Measurements from ENCODE around the gene EXOC6. TPM values are rescaled to one million over a fixed set of nuclear protein-coding genes. Genes with fewer than 3 reads are reported as not detected.
"Not testable (repeated sequence)": the region's sequence is repeated elsewhere in the genome, so short reads cannot be mapped to it uniquely, and the experiment has no call there.

EXOC6 gene
- total RNA-seq, 2 donors from 2014 or later = 9.7 to 13.4 TPM

DNA sequence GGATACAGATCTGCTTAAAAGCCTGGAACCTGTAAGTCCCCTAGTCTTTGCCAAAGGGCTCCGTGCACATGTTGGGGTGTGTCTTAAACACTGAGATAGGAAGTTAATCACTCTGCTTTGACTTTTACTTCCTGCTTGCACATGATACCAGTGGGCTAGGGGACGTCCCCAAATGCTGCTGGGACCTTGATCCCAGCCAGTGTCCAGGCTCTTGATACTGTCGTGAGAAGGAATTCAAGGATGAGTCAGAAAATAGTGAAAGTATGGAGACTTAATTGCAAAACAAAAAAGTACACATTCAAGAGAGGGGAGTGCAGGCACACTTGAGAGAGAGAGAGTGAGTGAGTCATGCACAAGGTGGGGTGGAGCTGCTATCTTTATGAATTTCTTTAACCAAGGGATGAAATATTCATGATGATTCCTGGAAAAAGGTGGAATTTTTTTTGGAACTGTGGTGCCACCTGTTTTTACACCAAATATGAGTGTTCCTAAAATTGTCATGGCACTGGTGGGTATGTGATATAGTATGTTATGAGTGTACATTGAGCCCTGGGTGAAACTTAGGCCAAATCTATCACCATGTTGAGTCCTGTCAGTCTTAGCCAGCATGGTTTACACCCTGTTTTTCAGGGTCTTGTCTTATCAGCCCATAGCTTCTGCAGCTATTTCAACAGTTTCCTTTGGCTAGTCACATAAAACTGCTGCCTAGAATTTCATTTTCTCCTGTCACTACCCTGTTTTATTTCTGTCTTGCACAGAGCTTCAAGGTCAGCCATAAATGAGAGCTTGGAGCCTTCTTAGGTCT lies 123.9 kb downstream of the EXOC6 start:
- ATAC-seq = peak in 1 of 2 donors; percentile 91

DNA sequence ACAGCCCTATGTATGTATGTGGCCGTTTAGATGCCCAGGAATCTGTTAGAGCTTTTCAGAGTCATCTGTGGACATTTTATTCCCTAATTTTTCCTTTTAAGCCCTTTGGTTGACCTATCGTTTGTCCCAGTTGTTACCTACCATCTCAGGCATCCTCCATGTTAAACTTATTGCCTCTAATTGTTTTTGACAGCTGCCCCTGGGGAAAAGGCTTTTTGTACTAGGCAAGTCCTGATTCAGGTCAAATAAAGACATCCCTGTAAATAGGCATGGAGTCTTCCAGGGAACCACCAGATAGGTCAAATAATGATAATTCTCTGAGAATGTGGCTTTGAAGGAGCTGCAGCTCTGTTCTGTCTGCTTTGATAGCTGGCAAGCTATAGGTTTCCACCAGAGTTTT lies 124.6 kb downstream of the EXOC6 start:
- no peak for ATAC-seq
- intact Hi-C loops (cut with DNase I) = no loop called here
- DNase-seq = no peak

More for the DNA sequence above, 123.9 kb downstream of the EXOC6 start:
- intact Hi-C loops (cut with DNase I) = no loop called here
- no peak for DNase-seq

DNA sequence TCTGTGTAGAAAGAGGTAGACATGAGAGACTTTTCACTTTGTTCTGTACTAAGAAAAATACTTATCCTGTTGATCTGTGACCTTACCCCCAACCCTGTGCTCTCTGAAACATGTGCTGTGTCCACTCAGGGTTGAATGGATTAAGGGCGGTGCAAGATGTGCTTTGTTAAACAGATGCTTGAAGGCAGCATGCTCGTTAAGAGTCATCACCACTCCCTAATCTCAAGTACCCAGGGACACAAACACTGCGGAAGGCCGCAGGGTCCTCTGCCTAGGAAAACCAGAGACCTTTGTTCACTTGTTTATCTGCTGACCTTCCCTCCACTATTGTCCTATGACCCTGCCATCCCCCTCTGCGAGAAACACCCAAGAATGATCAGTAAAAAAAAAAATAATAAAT lies 128.0 kb downstream of the EXOC6 start:
- ATAC-seq; intact Hi-C loops (cut with DNase I); DNase-seq: not testable (repeated sequence)

DNA sequence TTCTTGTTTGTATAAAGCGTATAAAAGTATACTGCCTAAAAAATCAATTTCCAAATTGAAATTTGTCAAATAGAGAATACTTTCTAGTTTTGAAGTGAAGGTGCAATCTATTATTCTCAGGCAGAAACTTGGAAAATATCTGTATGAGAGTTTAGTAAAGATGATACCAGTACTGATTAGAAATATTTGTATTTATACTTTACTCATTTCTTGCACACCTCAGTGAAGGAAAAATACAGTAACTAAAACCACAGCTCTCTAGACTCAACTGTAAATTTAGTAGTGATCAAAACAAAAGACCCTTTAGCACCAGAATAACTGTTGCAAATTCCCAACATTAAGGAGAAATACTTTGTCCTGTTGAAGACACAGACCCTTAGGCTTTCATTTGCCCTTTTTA lies 140.9 kb downstream of the EXOC6 start:
- DNase-seq = no peak
- intact Hi-C loops (cut with DNase I) = no loop called here
- ATAC-seq = no peak

DNA sequence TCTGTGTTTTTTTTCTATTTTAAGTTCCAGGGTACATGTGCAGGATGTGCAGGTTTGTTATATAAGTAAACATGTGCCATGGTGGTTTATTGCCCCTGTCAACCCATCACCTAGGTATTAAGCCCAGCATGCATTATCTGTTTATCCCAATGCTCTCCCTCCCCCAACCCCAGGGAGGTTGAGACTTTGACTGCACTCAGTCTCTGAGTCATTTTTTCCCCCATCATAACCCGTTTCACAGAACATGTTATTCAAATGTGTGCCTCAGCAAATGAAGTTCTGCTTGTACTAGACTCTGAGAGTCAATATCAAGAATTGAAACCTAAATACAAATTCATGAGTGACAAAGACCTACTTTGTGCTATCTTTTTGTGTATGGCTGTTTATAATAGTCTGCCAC lies 142.3 kb downstream of the EXOC6 start:
- intact Hi-C loops (cut with DNase I) = no loop called here
- ATAC-seq (no peak), DNase-seq (no peak)

DNA sequence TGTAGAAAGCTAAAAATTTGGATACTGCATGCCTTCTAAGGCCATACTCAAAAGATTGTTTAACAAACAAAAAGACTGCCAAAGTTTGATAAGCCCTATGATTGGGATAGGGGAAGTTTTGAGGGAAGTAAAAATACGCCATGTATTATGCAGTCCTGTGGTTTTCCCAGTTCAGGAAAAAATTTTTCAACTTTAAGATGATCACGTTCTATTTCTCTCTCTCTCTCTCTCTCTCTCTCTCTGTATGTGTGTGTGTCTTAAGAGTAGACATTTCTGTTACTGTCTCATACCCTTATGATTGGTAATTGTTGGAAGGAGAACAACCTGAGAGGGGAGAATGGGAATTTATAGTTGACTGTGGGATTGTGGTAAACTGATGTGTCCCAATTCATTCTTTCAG lies 143.2 kb downstream of the EXOC6 start:
- no peak for DNase-seq
- intact Hi-C loops (cut with DNase I) = no loop called here
- ATAC-seq = no peak

DNA sequence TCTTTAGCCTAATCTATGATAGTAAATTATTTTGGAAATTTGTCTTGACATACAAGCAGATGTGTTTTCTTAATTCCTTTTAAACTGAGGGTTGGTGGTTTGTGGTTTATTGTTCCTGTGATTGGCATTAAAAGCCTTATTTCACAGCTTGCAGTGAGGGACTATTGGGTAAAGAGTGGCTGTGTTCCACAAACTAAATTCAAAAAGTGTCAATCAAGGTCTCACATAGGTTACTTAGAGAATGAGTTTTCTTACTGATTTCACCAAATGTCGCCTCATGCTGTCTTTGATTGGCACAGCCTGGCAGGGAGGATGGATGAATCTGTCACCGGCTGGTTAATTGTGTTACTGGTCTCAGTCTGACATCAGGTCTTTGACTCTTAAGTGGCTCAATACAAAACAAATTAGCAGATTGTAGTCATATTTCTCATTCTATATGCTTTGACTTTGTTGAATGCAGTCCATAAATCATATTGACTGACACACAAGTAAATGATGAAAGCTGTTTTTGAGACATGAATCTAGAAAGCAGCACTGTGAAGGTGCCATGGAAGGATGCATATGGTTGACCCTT lies 145.5 kb downstream of the EXOC6 start:
- intact Hi-C loops (cut with DNase I) = no loop called here
- DNase-seq (no peak), ATAC-seq (no peak)

DNA sequence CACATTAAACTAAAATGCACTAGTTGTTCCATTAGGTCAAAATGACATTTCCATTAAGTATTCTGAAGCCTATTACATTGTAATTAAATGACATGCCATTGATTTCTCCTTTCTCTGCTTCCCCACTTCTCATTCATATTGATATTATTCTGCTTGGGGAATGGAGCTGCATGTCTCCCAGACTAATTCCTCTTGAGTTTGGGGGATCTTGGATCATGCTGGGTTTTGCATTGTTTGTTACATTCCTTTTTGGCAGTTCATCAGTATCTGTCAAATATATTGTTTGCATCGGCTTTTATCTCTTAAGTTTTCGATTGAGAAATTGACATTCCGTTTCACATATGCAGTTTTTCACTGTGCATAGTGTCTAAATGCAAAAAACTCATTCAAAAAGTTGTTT lies 147.2 kb downstream of the EXOC6 start:
- ATAC-seq = no peak
- intact Hi-C loops (cut with DNase I) = no loop called here
- no peak for DNase-seq

DNA sequence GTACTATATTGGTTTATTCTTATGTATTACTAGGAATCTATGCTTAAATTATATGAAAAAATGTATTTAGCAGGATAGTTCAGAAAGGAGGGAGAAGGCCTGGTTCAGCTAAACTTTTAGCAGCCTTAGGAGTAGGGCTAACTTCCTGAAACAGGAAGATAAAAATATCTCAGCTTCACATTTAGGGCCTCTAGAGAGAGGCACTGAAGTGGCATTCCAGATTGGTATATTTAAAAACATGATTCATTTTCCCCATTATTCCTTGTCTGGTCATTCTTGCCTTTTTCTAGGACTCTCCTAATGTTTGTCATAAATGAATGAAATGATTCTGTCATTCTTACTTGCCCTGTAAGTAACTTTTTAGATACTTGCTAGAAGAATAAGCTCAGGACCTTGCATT lies 149.3 kb downstream of the EXOC6 start:
- DNase-seq (no peak), ATAC-seq (no peak)
- intact Hi-C loops (cut with DNase I) = no loop called here

DNA sequence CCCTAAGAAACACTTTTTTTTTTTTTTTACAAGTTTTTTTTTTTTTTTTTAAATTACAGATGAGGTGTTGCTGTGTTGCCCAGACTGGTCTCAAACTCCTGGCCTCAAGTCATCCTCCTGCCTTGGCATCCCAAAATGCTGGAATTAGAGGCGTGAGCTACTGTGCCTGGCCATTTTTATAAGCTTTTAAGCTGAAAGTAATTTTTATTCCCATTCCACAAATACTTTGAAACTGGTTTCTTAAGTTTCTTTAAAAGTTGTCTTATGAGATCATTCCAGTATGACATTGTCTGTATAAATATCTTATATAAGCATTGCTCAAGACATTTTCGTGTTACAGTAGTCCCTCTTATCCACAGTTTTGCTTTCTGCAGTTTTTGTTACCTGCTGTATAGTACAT lies 150.9 kb downstream of the EXOC6 start:
- no peak for ATAC-seq
- DNase-seq = no peak
- intact Hi-C loops (cut with DNase I) = no loop called here

DNA sequence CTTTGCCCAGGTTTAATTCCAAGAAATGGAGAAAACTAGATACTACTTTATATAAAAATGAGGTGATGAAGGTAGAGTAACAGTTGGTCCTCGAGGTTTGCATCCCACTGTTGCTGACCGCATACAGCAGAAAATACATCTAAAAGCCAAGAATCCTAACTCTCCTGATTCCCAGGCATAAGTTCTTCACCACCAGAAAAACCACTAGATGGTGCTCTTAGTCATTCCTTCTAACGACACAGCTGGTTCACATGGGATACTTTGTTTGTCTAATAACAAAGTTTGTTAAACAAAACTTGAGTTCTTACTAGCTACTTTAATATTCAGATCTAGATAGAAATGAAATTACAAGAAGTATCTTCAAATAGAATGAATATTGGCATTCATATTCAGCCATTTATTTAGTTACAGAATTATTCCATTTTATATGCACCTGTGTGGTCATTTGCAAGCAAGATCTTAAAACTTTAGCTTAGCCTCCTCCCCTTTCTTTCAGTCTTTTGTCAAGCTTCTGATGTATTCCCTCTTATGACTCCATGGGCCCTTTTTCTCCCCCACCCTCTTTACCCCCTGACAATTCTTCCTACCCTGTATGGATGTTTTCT lies 158.2 kb downstream of the EXOC6 start:
- intact Hi-C loops (cut with DNase I) = loop anchor here in 1 of 2 donors (10.0 kb wide), 1 partner anchor 348 kb away; no protein-coding TSS in a partner anchor
- ATAC-seq = peak in 1 of 2 donors; percentile 38

DNA sequence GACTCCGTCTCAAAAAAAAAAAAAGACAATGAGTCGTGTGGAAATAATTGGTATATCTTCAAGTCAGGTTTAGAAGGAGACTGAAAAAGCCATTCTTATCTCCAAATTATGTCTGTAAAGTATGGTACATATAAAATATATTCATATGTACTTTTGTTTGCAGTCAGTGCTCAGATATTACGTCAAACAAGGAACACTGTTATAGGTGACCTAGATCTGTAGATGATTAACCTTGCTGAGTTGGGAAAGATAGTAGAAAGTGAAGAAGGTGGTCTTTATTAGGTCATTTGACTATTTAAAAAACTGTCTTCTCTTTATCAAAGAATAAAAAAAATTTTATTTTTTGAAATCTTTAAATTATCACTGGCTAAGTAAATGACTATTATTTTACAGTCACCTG lies 167.4 kb downstream of the EXOC6 start:
- intact Hi-C loops (cut with DNase I) = no loop called here
- ATAC-seq = no peak

More for the DNA sequence above, 158.2 kb downstream of the EXOC6 start:
- no peak for DNase-seq

DNA sequence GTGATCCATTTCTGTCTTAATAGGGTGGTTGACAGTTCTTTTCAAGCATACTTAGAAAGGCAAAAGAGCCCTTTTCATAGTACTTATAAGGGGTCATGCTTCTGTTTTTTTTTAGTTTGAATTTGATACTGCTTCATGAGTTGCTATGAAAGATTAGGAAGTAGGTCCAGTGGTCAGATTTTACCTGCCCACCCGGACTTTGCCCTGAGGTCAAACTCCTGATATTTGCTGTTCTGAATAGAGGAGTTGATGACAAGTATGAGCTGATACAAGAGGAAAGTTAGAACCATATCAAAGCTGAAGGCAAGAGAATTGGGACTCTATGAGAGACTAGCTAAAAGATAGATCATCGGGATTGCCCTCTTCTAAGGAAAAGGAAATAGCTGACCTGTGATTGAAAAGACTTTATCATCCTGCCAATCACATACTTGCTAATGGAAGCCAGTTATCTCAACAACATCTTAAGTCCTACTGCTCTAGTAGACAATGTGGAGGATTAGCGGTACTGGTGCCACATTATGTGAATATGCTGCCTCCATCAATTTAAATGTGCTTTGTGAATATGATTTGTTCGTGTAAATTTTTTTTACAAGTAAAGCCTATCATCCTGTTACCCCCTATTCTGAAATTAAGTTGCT lies 174.8 kb downstream of the EXOC6 start:
- intact Hi-C loops (cut with DNase I) = no loop called here
- DNase-seq (no peak), ATAC-seq (no peak)

More for the DNA sequence above, 167.4 kb downstream of the EXOC6 start:
- no peak for DNase-seq

DNA sequence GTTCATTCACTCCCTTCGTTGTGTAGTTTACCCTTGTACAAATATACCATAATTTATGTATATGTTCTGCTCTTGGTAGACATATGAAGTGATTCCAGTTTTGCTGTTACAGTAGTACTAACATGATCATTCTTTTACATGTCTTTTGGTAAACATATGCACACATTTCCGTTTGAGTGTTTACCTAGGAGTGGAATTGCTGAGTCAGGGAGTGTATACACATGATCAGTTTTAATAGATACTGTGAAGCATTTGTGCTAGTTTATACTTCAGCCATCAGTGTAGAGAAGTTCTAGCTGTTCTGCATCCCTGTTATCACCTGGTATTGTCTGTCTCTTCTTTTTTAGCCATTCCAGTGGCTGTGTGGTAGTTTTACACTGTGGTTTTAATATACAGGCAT lies 177.8 kb downstream of the EXOC6 start:
- ATAC-seq (no peak), DNase-seq (no peak)
- intact Hi-C loops (cut with DNase I) = no loop called here

DNA sequence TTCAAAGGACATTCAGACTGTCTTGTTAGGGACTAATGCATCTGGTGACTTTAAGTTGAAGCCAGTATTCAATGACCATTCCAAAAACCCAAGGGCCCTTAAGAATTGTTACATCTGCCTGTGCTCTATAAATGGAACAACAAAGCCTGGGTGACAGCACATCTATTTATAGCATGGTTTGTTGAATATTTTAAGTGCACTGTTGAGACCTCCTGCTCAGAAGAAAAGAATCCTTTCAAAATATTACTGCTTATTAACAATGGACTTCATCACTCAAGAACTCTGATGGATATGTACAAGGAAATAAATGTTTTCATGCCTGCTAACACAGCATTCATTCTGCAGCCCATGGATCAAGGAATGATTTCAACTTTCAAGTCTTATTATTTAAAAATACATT lies 179.2 kb downstream of the EXOC6 start:
- ATAC-seq = no peak
- intact Hi-C loops (cut with DNase I) = no loop called here

DNA sequence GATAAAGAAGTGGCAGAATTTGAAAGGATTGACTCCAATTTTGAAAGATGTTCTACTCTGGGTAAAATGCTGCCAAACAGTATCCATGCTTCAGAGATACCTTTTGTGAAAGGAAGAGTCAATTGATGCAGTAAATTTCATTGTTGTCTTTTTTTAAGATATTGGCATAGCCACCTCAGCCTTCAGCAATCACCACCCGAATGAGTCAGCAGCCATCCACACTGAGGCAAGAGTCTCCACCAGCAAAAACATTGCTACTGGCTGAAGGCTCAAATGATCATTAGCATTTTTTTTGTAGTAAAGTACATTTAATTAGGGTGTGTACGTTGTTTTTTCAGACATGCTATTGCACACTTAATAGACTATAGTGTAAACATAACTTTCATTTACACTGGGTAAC lies 180.6 kb downstream of the EXOC6 start:
- ATAC-seq (no peak), DNase-seq (no peak)
- intact Hi-C loops (cut with DNase I) = no loop called here

More for the DNA sequence above, 179.2 kb downstream of the EXOC6 start:
- DNase-seq = no peak

DNA sequence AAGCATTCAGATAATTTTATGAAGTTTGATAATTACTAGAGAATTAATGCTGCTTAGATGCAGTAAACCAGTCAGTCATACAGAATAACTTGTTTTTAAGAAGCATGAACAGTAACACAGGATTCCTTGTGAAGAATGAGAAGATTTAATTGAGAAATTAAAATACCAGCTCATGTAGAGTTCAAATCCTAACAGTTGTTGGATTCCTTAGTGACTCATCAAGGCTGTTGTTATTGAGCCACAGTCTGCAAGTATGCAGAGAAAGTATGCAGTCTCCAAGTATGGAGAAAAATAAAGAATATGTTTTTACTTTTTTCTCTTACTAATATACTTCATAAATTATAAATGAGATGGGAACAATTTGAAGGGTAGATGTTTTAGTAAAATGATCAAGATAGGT lies 182.1 kb downstream of the EXOC6 start:
- ATAC-seq = peak in 1 of 2 donors; percentile 70
- intact Hi-C loops (cut with DNase I) = no loop called here
- no peak for DNase-seq

DNA sequence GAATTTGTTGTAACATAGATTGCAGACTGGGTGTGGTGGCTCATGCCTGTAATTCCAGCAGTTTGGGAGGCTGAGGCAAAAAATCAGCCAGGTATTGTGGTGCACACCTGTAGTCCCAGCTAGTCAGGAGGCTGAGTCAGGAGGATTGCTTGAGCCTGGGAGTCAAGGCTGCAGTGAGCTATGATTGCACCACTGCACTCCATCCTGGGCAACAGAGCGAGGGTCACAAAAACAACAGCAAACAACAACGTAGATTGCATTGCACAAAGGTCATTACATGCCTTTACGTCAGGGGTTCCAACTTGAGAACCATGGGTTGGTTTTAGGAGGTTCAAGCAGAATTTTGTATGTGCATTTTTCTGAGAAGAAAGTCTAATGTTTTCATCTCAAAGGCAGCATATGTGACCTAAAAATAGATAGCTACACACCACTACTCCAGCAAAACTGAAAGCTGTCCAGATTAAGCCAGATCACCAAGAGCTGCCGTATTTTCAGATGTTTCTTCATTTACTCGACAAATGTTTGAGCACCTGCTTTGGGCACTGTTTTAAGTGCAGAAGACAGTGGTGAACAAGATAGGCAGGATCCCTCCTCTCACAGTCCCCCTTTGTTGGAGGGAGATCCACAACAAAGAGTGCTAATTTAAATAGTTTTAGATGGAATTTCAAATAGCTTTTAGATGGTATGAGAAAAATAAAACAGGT lies 183.9 kb downstream of the EXOC6 start:
- ATAC-seq (no peak), DNase-seq (no peak)
- intact Hi-C loops (cut with DNase I) = no loop called here

DNA sequence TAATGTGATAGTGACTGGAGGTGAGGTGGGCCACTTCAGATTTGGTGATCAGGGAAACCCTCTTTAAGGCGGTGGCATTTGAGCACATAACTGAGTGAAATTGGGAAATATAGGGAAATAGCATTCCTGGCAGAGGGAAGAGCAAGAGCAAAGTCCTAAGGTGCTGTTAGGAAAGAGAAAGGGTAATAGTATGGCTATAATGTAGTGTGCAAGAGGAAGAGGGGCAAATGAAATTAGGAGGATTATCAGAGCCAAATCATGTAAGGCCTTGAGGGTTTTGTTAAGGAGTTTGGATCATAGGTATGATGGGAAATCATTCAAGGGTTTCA lies 184.5 kb downstream of the EXOC6 start:
- ATAC-seq (no peak), DNase-seq (no peak)
- intact Hi-C loops (cut with DNase I) = no loop called here

DNA sequence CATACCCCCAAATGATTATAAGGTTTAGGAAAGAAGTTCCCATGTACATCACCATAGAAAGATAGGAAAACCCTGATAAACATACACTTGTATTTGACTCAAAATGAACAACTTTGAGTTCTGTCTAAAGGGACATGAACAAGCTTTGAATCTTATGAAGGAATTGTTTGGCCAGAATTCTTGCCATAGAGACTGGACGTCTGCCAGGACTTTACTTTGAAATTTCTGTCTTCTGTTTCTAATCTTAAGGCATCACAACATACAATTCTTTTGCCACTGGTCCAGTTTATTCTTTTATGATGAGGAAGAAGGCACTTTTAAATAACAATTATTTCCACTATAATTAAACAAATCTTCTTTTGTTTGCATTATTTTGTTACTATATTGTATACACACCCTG lies 186.1 kb downstream of the EXOC6 start:
- ATAC-seq = no peak
- DNase-seq = no peak
- intact Hi-C loops (cut with DNase I) = no loop called here
